Measurements from ENCODE around the gene EIF5B. TPM values are rescaled to one million over a fixed set of nuclear protein-coding genes. Genes with fewer than 3 reads are reported as not detected.

Gene EIF5B
- total RNA-seq, 1 donor from 2014 or later: 87.0 TPM

DNA sequence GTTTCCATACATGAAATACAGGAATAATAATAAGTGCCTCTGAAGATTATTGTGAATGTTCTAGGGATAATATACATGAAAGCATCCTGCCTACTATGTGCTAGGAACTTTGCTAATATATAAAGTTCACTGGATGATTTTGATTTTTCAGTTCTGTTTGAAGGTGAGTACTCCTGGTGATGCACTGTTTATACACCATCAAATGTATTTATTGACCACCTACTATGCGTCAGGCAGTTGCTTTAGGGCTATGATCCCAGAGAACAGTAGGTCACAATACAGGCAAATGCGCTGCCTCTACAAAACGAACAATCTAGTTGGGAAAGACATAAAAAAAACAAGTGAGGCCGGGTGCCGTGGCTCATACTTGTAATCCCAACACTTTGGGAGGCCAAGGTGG, 11.8 kb upstream of the EIF5B start:
- no peaks in the 10 kb centered on the region for H3K27me3 ChIP-seq (ENCODE audit: low read depth)
- TF ChIP-seq, protein P1, sequence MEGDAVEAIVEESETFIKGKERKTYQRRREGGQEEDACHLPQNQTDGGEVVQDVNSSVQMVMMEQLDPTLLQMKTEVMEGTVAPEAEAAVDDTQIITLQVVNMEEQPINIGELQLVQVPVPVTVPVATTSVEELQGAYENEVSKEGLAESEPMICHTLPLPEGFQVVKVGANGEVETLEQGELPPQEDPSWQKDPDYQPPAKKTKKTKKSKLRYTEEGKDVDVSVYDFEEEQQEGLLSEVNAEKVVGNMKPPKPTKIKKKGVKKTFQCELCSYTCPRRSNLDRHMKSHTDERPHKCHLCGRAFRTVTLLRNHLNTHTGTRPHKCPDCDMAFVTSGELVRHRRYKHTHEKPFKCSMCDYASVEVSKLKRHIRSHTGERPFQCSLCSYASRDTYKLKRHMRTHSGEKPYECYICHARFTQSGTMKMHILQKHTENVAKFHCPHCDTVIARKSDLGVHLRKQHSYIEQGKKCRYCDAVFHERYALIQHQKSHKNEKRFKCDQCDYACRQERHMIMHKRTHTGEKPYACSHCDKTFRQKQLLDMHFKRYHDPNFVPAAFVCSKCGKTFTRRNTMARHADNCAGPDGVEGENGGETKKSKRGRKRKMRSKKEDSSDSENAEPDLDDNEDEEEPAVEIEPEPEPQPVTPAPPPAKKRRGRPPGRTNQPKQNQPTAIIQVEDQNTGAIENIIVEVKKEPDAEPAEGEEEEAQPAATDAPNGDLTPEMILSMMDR (IDR thresholded peaks at IDR 0.05; ENCODE audit: borderline replicate concordance): no peak
- no peaks in the 10 kb centered on the region for H3K4me1 ChIP-seq
- H3K27ac ChIP-seq (replicated peaks): no peak overlapping the region
- DNase-seq: no peak
- H3K4me3 ChIP-seq: no peak overlapping the region
- peaks cover 99% of the 10 kb centered on the region for H3K36me3 ChIP-seq
- intact Hi-C loops (cut with micrococcal nuclease): no loop called here
- H3K9me3 ChIP-seq (replicated peaks): no peaks in the 10 kb centered on the region

DNA sequence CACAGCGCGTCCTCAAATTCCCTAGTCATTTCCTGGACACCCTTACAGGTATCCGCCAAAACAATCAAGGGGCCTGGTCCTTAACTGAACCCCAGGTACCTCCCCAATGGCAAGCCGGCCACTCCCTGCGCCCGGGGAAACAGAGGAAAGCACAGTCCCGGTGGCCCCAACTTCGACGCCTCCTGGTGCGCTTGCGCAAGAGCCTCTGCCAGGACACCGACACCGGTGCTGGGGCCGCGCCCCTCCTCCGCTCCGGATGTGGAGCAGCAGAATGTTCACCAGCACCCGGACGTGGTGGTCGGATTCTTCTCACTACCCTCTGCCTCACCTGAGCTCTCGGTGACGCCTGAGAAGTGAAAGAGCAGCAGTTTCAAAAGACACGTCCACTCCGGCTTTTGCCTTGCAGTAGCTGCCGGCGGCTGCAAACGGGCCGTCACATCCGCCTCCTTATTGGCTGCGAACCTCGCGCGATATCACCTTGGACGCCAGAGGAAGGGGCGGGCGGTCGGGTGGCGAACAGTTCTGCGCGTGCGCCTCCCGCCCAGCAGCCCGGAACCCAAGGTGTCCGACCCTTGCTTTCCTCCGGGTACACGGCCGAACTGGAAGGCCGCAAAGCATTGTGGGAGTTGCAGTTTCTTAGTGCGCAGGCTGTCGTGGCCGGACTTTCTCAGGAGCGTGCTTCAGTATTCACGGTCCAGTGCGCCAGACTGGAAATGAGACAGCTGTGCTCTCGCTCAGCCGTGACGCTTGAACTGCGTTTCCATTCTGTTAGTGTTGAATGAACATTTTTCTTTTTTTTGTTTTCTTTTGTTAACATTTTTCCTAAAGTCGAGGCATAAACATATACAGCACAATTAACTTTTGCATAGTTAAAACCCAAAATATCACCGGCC, 1.0 kb upstream of the EIF5B start, which contains the start of gene TXNDC9:
Gene TXNDC9 (minus strand): TSS at position 423 of the 893 bp plus-strand sequence. CDS start 3,123 bp downstream, outside the sequence.
- Histone ChIP-seq H3K4me3 (peak within 1 kb of the TSS; percentile 92), H3K9me3 (replicated peaks) (no peaks in the 10 kb centered on the region), H3K4me1 (peaks cover 71% of the 10 kb centered on the region), H3K27ac (replicated peaks) (peak within 1 kb of the TSS; percentile 96), H3K27me3 (ENCODE audit: low read depth) (no peaks in the 10 kb centered on the region), H3K36me3 (peaks cover 22% of the 10 kb centered on the region)
- DNase-seq: peak; percentile 98
- intact Hi-C loops (cut with micrococcal nuclease): no loop called here
- TF ChIP-seq, protein P1 (IDR thresholded peaks at IDR 0.05; ENCODE audit: borderline replicate concordance): no peak

DNA sequence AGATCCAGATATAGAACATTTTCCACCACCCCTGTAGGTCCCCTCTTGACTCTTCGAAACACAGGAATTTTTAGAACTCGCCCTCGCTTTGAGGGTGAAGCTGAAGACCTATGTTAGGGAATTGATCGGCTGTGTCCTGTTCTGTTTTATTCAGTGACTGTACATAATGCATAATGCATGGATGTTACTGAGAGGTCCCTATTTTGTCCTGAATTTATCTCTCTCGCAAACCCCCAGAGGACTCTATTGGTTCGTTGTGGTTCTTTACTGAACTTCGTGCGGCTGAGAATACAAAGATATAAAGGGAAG, 431 bp upstream of the EIF5B start:
- H3K4me3 ChIP-seq: peak overlapping the region; percentile 92
- intact Hi-C loops (cut with micrococcal nuclease): no loop called here
- no peak for DNase-seq
- no peaks in the 10 kb centered on the region for H3K9me3 ChIP-seq (replicated peaks)
- H3K4me1 ChIP-seq: peaks cover 77% of the 10 kb centered on the region
- peak overlapping the region; percentile 96 for H3K27ac ChIP-seq (replicated peaks)
- H3K27me3 ChIP-seq (ENCODE audit: low read depth): no peaks in the 10 kb centered on the region
- H3K36me3 ChIP-seq: peaks cover 16% of the 10 kb centered on the region
- TF ChIP-seq, protein P1 (IDR thresholded peaks at IDR 0.05; ENCODE audit: borderline replicate concordance): no peak

DNA sequence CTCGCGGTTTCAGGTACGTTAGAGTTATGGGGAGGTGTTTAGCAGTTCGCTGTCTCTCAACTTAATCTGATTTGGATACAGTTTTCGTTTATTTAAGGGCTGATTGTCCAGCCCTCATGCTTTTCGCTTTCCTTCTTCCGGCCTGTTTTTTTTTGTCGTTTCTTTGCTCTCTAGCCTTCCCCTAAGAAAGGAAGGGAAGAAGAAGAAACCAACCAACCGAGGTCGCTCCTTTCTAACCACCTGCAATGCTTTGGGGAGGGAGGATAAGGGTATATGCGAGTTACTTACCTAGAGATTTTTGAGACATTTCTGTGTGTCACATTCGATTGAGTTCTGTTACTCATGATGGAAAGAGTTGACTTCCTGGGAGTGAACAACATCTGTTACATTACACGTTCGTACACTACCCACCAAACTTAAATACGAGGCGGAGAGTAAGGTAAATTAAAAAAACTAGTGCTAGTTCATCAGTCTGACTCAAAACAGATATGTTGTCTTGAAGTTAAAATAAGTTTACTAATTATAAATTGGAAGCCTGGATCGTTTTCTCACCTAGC, 918 bp downstream of the EIF5B start:
- intact Hi-C loops (cut with micrococcal nuclease): no loop called here
- Histone ChIP-seq H3K4me3 (peak overlapping the region; percentile 92), H3K27me3 (ENCODE audit: low read depth) (no peaks in the 10 kb centered on the region), H3K4me1 (peaks cover 84% of the 10 kb centered on the region), H3K27ac (replicated peaks) (peak overlapping the region; percentile 96), H3K36me3 (peaks cover 3% of the 10 kb centered on the region), H3K9me3 (replicated peaks) (no peaks in the 10 kb centered on the region)
- TF ChIP-seq, protein P1 (IDR thresholded peaks at IDR 0.05; ENCODE audit: borderline replicate concordance): no peak
- no peak for DNase-seq

DNA sequence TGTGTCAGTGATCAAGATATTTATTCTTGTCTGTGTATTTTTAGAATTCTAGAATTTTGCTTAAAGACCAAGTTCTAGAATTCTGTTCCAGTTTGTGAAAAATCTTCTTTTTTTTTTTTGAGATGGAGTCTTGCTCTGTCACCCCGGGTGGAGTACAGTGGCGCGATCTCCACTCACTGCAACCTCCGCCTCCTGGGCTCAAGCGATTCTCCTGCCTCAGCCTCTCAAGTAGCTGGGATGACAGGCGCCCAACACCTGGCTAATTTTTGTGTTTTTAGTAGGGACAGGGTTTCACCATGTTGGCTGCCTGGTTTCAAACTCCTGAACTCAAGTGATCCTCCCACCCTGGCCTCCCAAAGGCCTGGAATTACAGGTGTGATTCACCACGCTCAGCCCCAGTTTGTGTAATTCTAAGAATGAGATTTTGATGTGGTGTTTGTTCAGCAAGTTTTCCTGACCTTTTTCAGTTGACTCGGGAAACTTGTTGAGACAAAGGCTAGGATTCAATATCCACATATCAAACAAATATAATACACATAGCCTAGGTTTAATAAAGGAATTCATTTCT, 3.6 kb downstream of the EIF5B start:
- TF ChIP-seq, protein P1 (IDR thresholded peaks at IDR 0.05; ENCODE audit: borderline replicate concordance): no peak
- intact Hi-C loops (cut with micrococcal nuclease): loop anchor here (10.0 kb wide), 1 partner anchor 134 kb away; no protein-coding TSS in a partner anchor

More for the DNA sequence above, 3.6 kb downstream of the EIF5B start:
- no peaks in the 10 kb centered on the region for H3K27me3 ChIP-seq (ENCODE audit: low read depth)
- H3K4me3 ChIP-seq: no peak overlapping the region
- no peaks in the 10 kb centered on the region for H3K36me3 ChIP-seq
- DNase-seq: no peak
- peaks cover 60% of the 10 kb centered on the region for H3K4me1 ChIP-seq
- no peak overlapping the region for H3K27ac ChIP-seq (replicated peaks)
- H3K9me3 ChIP-seq (replicated peaks): no peaks in the 10 kb centered on the region
